Activated naive CD4-positive, alpha-beta T cell treated with anti-CD3 and anti-CD28 coated beads, Interleukin-2, amount 50 U/mL, for 24 hours (primary cell): ENCODE results near the gene RAD52.

Experiments
- H3K27ac Mint-ChIP-seq: one replicate; pipeline ENCODE4 v1.8.0; 2021; ENCODE audit warnings: mild to moderate bottlenecking, mixed read lengths
- H3K27me3 Mint-ChIP-seq: one replicate; pipeline ENCODE4 v1.8.0; 2021; ENCODE audit warnings: mixed read lengths
- H3K36me3 Mint-ChIP-seq: one replicate; pipeline ENCODE4 v1.8.0; 2021; ENCODE audit warnings: mixed read lengths
- H3K4me1 Mint-ChIP-seq: one replicate; pipeline ENCODE4 v1.8.0; 2021; ENCODE audit warnings: mixed read lengths
- H3K4me3 Mint-ChIP-seq: one replicate; pipeline ENCODE4 v1.8.0; 2021; ENCODE audit warnings: mild to moderate bottlenecking, mixed read lengths
- H3K9me3 Mint-ChIP-seq: one replicate; pipeline ENCODE4 v1.8.0; 2021; ENCODE audit warnings: mixed read lengths

The RAD52 gene

GRCh38 chr12:911191-911826 lies 38.2 kb downstream of the RAD52 start:
- no peaks in the 10 kb centered on the region for H3K9me3 Mint-ChIP-seq
- H3K4me3 Mint-ChIP-seq, result no peak overlapping the region
- peaks cover 25% of the 10 kb centered on the region for H3K4me1 Mint-ChIP-seq
- H3K27ac Mint-ChIP-seq, result no peak overlapping the region
- H3K27me3 Mint-ChIP-seq, result no peaks in the 10 kb centered on the region
- H3K36me3 Mint-ChIP-seq, result peaks cover 14% of the 10 kb centered on the region

- Mint-ChIP-seq H3K4me1 (peaks cover 27% of the 10 kb centered on the region), H3K27ac (peak overlapping the region; percentile 17), H3K27me3 (no peaks in the 10 kb centered on the region), H3K4me3 (no peak overlapping the region), H3K9me3 (no peaks in the 10 kb centered on the region), H3K36me3 (peaks cover 14% of the 10 kb centered on the region)
These were observed 39.1 kb downstream of the RAD52 start for GRCh38 chr12:910416-910815.

GRCh38 chr12:909861-910260 lies 39.6 kb downstream of the RAD52 start:
- Mint-ChIP-seq H3K9me3 (no peaks in the 10 kb centered on the region), H3K36me3 (peaks cover 14% of the 10 kb centered on the region), H3K4me3 (no peak overlapping the region), H3K27ac (peak overlapping the region; percentile 79), H3K4me1 (peaks cover 27% of the 10 kb centered on the region), H3K27me3 (no peaks in the 10 kb centered on the region)

GRCh38 chr12:907413-908185 lies 41.9 kb downstream of the RAD52 start:
- peaks cover 32% of the 10 kb centered on the region for H3K4me1 Mint-ChIP-seq
- H3K27me3 Mint-ChIP-seq, result no peaks in the 10 kb centered on the region
- H3K9me3 Mint-ChIP-seq, result no peaks in the 10 kb centered on the region
- H3K36me3 Mint-ChIP-seq, result peaks cover 14% of the 10 kb centered on the region
- no peak overlapping the region for H3K4me3 Mint-ChIP-seq
- peak overlapping the region; percentile 43 for H3K27ac Mint-ChIP-seq

GRCh38 chr12:906062-906585 lies 43.4 kb downstream of the RAD52 start:
- Mint-ChIP-seq H3K27ac (peak overlapping the region; percentile 52), H3K4me3 (no peak overlapping the region), H3K27me3 (no peaks in the 10 kb centered on the region), H3K4me1 (peaks cover 32% of the 10 kb centered on the region), H3K36me3 (peaks cover 18% of the 10 kb centered on the region), H3K9me3 (no peaks in the 10 kb centered on the region)

DNA sequence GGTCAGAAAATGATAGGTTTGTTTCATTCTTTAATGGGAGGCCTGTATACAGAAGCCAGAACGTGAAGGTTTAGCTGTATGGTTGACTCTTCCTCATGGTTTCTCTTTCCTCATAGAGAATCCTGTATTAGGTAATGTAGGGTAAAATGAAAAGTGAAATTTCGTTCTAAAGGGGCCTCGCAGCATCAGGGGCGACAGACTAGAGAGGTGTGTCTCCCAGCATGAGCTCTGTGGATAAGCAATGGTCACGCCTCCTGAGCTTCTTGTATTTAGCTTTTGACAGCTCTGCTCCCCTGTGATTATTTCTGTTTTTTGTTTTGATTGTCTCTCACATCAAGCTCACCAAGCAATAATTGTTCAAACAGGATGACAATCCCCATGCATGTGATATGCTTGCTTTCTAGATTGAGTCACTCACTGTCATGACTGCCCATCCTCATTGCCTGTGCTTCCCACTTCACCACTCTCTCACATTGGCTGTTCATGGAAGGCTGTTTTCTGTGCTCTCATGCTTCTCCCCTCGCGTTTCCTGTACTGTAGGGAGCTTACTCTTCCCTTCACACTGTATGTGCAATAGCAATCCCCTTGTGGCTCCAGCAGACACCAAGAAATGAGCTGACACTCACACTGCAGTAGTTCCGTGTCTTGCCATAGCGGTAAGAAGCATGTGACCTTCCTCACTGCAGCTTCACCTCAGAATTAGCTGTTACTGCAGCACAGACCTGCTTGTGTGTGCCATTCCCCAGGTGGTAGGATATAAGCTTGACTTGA lies 44.0 kb downstream of the RAD52 start:
- Mint-ChIP-seq H3K36me3 (peaks cover 19% of the 10 kb centered on the region), H3K27me3 (no peaks in the 10 kb centered on the region), H3K27ac (peak overlapping the region; percentile 12), H3K4me1 (peaks cover 32% of the 10 kb centered on the region), H3K9me3 (no peaks in the 10 kb centered on the region), H3K4me3 (peak overlapping the region; percentile 56)

- peaks cover 32% of the 10 kb centered on the region for H3K4me1 Mint-ChIP-seq
- peak overlapping the region; percentile 33 for H3K27ac Mint-ChIP-seq
- H3K4me3 Mint-ChIP-seq, result no peak overlapping the region
- H3K27me3 Mint-ChIP-seq, result no peaks in the 10 kb centered on the region
- H3K36me3 Mint-ChIP-seq, result peaks cover 18% of the 10 kb centered on the region
- no peaks in the 10 kb centered on the region for H3K9me3 Mint-ChIP-seq
These were observed 45.5 kb downstream of the RAD52 start for GRCh38 chr12:904010-904414.

GRCh38 chr12:903055-903454 lies 46.4 kb downstream of the RAD52 start:
- Mint-ChIP-seq H3K27ac (peak overlapping the region; percentile 57), H3K4me1 (peaks cover 30% of the 10 kb centered on the region), H3K4me3 (no peak overlapping the region), H3K9me3 (no peaks in the 10 kb centered on the region), H3K36me3 (peaks cover 16% of the 10 kb centered on the region), H3K27me3 (no peaks in the 10 kb centered on the region)

GRCh38 chr12:902581-902980 lies 46.9 kb downstream of the RAD52 start:
- Mint-ChIP-seq H3K36me3 (peaks cover 18% of the 10 kb centered on the region), H3K4me3 (no peak overlapping the region), H3K27ac (peak overlapping the region; percentile 57), H3K4me1 (peaks cover 28% of the 10 kb centered on the region), H3K9me3 (no peaks in the 10 kb centered on the region), H3K27me3 (no peaks in the 10 kb centered on the region)

DNA sequence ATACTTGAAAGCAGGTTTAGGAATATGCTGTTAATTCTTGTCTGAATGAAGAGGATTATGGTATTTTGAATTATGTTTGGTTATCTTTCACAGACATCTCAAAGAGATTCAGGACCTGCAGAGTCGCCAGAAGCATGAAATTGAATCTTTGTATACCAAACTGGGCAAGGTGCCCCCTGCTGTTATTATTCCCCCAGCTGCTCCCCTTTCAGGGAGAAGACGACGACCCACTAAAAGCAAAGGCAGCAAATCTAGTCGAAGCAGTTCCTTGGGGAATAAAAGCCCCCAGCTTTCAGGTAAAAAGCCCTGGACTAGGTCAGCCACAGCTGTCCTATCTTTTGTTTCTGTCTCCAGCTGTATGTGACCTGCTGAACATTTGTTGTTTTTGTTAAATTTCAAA lies 52.1 kb downstream of the RAD52 start:
- Mint-ChIP-seq H3K9me3 (no peaks in the 10 kb centered on the region), H3K36me3 (peaks cover 18% of the 10 kb centered on the region), H3K27me3 (no peaks in the 10 kb centered on the region), H3K4me3 (no peak overlapping the region), H3K4me1 (no peaks in the 10 kb centered on the region), H3K27ac (no peak overlapping the region)

DNA sequence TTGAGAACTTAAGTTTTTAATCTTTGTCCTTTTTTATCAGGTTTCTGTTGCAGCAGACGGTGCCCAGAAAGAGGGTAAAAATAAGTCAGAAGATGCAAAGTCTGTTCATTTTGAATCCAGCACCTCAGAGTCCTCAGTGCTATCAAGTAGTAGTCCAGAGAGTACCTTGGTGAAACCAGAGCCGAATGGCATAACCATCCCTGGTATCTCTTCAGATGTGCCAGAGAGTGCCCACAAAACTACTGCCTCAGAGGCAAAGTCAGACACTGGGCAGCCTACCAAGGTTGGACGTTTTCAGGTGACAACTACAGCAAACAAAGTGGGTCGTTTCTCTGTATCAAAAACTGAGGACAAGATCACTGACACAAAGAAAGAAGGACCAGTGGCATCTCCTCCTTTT lies 53.5 kb downstream of the RAD52 start:
- H3K27ac Mint-ChIP-seq, result no peak overlapping the region
- no peaks in the 10 kb centered on the region for H3K4me1 Mint-ChIP-seq
- H3K27me3 Mint-ChIP-seq, result no peaks in the 10 kb centered on the region
- no peak overlapping the region for H3K4me3 Mint-ChIP-seq
- peaks cover 18% of the 10 kb centered on the region for H3K36me3 Mint-ChIP-seq
- H3K9me3 Mint-ChIP-seq, result no peaks in the 10 kb centered on the region

GRCh38 chr12:894226-894625 lies 55.3 kb downstream of the RAD52 start:
- H3K36me3 Mint-ChIP-seq, result peaks cover 20% of the 10 kb centered on the region
- no peaks in the 10 kb centered on the region for H3K9me3 Mint-ChIP-seq
- no peaks in the 10 kb centered on the region for H3K4me1 Mint-ChIP-seq
- no peak overlapping the region for H3K27ac Mint-ChIP-seq
- no peak overlapping the region for H3K4me3 Mint-ChIP-seq
- H3K27me3 Mint-ChIP-seq, result no peaks in the 10 kb centered on the region

DNA sequence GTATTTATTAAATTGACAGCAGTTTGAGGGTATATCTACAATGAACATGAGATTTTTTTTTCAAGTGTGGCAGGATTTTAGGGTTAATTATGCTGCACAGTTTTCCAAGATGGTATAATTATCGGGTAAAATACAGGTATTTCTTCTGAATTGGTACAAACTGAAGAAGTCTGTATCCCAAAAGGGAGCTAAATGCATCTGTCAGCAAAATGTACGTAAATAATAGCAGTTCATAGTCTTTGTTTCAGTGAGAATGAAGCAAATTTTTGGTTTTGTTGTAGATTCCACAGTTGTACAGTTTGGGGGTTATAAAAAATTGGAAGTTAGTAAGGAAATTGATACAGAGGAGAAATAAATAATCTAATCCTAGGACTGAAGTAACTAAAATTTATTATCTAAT lies 63.3 kb downstream of the RAD52 start:
- H3K27ac Mint-ChIP-seq, result peak overlapping the region; percentile 55
- H3K4me3 Mint-ChIP-seq, result no peak overlapping the region
- H3K4me1 Mint-ChIP-seq, result no peaks in the 10 kb centered on the region

GRCh38 chr12:885701-886100 lies 63.8 kb downstream of the RAD52 start:
- Mint-ChIP-seq H3K36me3 (peaks cover 27% of the 10 kb centered on the region), H3K9me3 (no peaks in the 10 kb centered on the region), H3K27ac (peak overlapping the region; percentile 39)

More for the DNA sequence above, 63.3 kb downstream of the RAD52 start:
- Mint-ChIP-seq H3K9me3 (no peaks in the 10 kb centered on the region), H3K36me3 (peaks cover 29% of the 10 kb centered on the region), H3K27me3 (no peaks in the 10 kb centered on the region)

GRCh38 chr12:884746-885414 lies 64.6 kb downstream of the RAD52 start:
- no peak overlapping the region for H3K4me3 Mint-ChIP-seq
- no peaks in the 10 kb centered on the region for H3K27me3 Mint-ChIP-seq
- no peaks in the 10 kb centered on the region for H3K4me1 Mint-ChIP-seq
- no peaks in the 10 kb centered on the region for H3K9me3 Mint-ChIP-seq
- H3K36me3 Mint-ChIP-seq, result peaks cover 24% of the 10 kb centered on the region
- peak overlapping the region; percentile 42 for H3K27ac Mint-ChIP-seq

More at GRCh38 chr12:885701-886100, 63.8 kb downstream of the RAD52 start:
- Mint-ChIP-seq H3K4me1 (no peaks in the 10 kb centered on the region), H3K27me3 (no peaks in the 10 kb centered on the region), H3K4me3 (no peak overlapping the region)
